GM12878 (cell line): ENCODE results near the gene MT1G. TPM values are rescaled to one million over a fixed set of nuclear protein-coding genes. Genes with fewer than 3 reads are reported as not detected.

Experiments
- ATAC-seq: fragments of 200-7000 bp; cut with Tn5 transposase; 3 replicates; pipeline ENCODE4 v1.9.1; 2020; ENCODE audit warnings: mild to moderate bottlenecking, moderate library complexity
- BruUV-seq: library from RNA; stranded (reverse); fragments of 400-500 nt; replicated peaks from 2 replicates; lab custom pipeline; 2021; lab: Mats Ljungman, UMichigan
- CTCF ChIA-PET: fragments of 300-600 bp; sonication (Branson Sonifier 250); formaldehyde crosslinking; extraction: SDS; loops from one replicate; lab custom pipeline; 2021; ENCODE audit warnings: inconsistent platforms; lab: Yijun Ruan, JAX
- POLR2A ChIA-PET: fragments of 350-600 bp; formaldehyde crosslinking; extraction: SDS; loops from one replicate; lab custom pipeline; 2021; ENCODE audit warnings: inconsistent platforms; lab: Charles Lee
- RAD21 ChIA-PET: fragments of 300-600 bp; sonication (Branson Sonifier 250); formaldehyde crosslinking; loops from one replicate; lab custom pipeline; 2023; ENCODE audit warnings: antibody characterized with exemption; ENCODE audit not compliant: unreplicated experiment; lab: Charles Lee
- SMC1A ChIA-PET: fragments of 300-600 bp; sonication (Branson Sonifier 250); formaldehyde crosslinking; loops from one replicate; lab custom pipeline; 2023; ENCODE audit not compliant: unreplicated experiment, uncharacterized antibody; lab: Charles Lee
- DNase-seq: peaks from one replicate; pipeline ENCODE4 v3.0.0-alpha.2; 2011; ENCODE audit warnings: low read depth, low spot score
- FAIRE-seq: peaks from 3 replicates; lab custom pipeline; 2011; peaks lifted over from hg19 to GRCh38; lab: Jason Lieb, UNC
- H2AFZ ChIP-seq: 2 replicates; pipeline ENCODE4 v1.6.0; 2011; ENCODE audit warnings: low read depth, low read length, control low read depth; ENCODE audit not compliant: control insufficient read depth
- H3K27ac ChIP-seq: 2 replicates; pipeline ENCODE4 v1.5.1; 2011; ENCODE audit warnings: control low read depth; ENCODE audit not compliant: control insufficient read depth, insufficient read depth
- H3K27me3 ChIP-seq, 2 experiments: replicated peaks in 1 of 2; 2 replicates each; pipeline versions ENCODE4 v1.6.0 to v1.6.1; 2011; ENCODE audit warnings: low read length in 1 of 2; ENCODE audit not compliant: control insufficient read depth in 2 of 2, insufficient read depth in 2 of 2
- H3K36me3 ChIP-seq, 2 experiments: 2 replicates each; pipeline ENCODE4 v1.5.1; 2011; ENCODE audit warnings: low read length in 1 of 2; ENCODE audit not compliant: control insufficient read depth in 2 of 2, insufficient read depth in 2 of 2
- H3K4me1 ChIP-seq: 2 replicates; pipeline ENCODE4 v1.6.1; 2011; ENCODE audit warnings: mild to moderate bottlenecking, low read length, moderate library complexity, mixed read lengths; ENCODE audit not compliant: control insufficient read depth, insufficient read depth
- H3K4me2 ChIP-seq: 2 replicates; pipeline ENCODE4 v1.6.0; 2011; ENCODE audit warnings: control low read depth; ENCODE audit not compliant: control insufficient read depth, insufficient read depth
- H3K4me3 ChIP-seq: fragments of 200-600 bp; sonication (generic); 2 replicates; pipeline ENCODE4 v1.5.1; 2016
- H3K79me2 ChIP-seq: 2 replicates; pipeline ENCODE4 v1.6.0; 2011; ENCODE audit warnings: low read length; ENCODE audit not compliant: control insufficient read depth, insufficient read depth
- H3K9ac ChIP-seq: 2 replicates; pipeline ENCODE4 v1.8.0; 2011; ENCODE audit warnings: low read length, control low read depth, mixed read lengths; ENCODE audit not compliant: control insufficient read depth, insufficient read depth
- H3K9me3 ChIP-seq: replicated peaks from 3 replicates; pipeline ENCODE4 v1.5.1; 2011; ENCODE audit warnings: mild to moderate bottlenecking, low read length; ENCODE audit not compliant: control insufficient read depth, insufficient read depth
- H4K20me1 ChIP-seq: 2 replicates; pipeline ENCODE4 v1.6.0; 2011; ENCODE audit not compliant: control insufficient read depth, insufficient read depth
- CHD2 ChIP-seq: IDR thresholded peaks from 2 replicates; pipeline ENCODE4 v1.6.1; 2011; ENCODE audit warnings: low read depth, low read length, improper control_type of control experiment, borderline replicate concordance
- CREB1 ChIP-seq: IDR thresholded peaks from 2 replicates; pipeline ENCODE4 v1.6.1; 2012; ENCODE audit warnings: low read depth, mild to moderate bottlenecking, inconsistent platforms
- DPF2 ChIP-seq: fragments of 450-650 bp; IDR thresholded peaks from 2 replicates; pipeline ENCODE4 v1.6.1; 2017; ENCODE audit warnings: mild to moderate bottlenecking
- ESRRA ChIP-seq: IDR thresholded peaks from 2 replicates; pipeline ENCODE4 v1.6.1; 2012; ENCODE audit warnings: mild to moderate bottlenecking, low read length, improper control_type of control experiment
- MTA2 ChIP-seq: fragments of 450-650 bp; IDR thresholded peaks from 2 replicates; pipeline ENCODE4 v1.6.1; 2016; ENCODE audit warnings: low read depth, mild to moderate bottlenecking, moderate library complexity
- WGBS: methylation state at CpG from one replicate; pipeline ENCODE4 v1.1.6; 2016; ENCODE audit warnings: low lambda C conversion rate; ENCODE audit not compliant: insufficient replicate concordance, insufficient coverage; ENCODE audit errors: missing lambda C conversion rate; 5-methylcytosine and 5-hydroxymethylcytosine counted together
- in situ Hi-C: fragments of 300-500 bp; cut with MboI; formaldehyde crosslinking; loops from 9 replicates; pipeline ENCODE4 v1.14.3; 2018; ENCODE audit warnings: mixed read lengths
- intact Hi-C: fragments of 100-400 bp; cut with micrococcal nuclease; formaldehyde crosslinking; loops from one replicate; pipeline ENCODE4 v1.14.2; 2022; ENCODE audit not compliant: unreplicated experiment
- polyA plus RNA-seq, 11 experiments: library from polyadenylated mRNA; depleted of rRNA in 4 of 11; unstranded in 6 of 11; stranded (reverse) in 5 of 11; fragments of >200 nt; fragmentation: Nextera tagmentation in 4 of 11; fragmentation: Illumina TruSeq in 1 of 11; extraction: Ambion mirVana in 4 of 11; extraction: Trizol in 1 of 11; gene quantifications; 1 replicate in 1 of 11; 2 replicates in 10 of 11; pipeline versions ENCODE4 v1.2.1 to v1.2.3, GENCODE V29; 2011 to 2016; ENCODE audit warnings: inconsistent platforms in 2 of 11, missing spikeins in 2 of 11, low read depth in 1 of 11
- total RNA-seq, 4 experiments: library from RNA; depleted of rRNA in 3 of 4; stranded (reverse); fragments of >200 nt in 3 of 4; fragmentation: Illumina TruSeq in 1 of 4; extraction: Trizol in 1 of 4; gene quantifications; 2 replicates each; pipeline versions ENCODE4 v1.2.1 to v1.2.3, GENCODE V29; 2013 to 2021
- TF ChIP-seq, protein P1 (sequence below): IDR thresholded peaks from 2 replicates; pipeline ENCODE4 v1.6.1; 2012; ENCODE audit warnings: mild to moderate bottlenecking, low read depth, low read length

MT1G gene
- total and polyA plus RNA-seq, 10 of the 15 experiments (the other 5 are each of a cell fraction or from before 2014, with no cell fraction given), result 1.2 to 9.1 (median 4.6) TPM

DNA sequence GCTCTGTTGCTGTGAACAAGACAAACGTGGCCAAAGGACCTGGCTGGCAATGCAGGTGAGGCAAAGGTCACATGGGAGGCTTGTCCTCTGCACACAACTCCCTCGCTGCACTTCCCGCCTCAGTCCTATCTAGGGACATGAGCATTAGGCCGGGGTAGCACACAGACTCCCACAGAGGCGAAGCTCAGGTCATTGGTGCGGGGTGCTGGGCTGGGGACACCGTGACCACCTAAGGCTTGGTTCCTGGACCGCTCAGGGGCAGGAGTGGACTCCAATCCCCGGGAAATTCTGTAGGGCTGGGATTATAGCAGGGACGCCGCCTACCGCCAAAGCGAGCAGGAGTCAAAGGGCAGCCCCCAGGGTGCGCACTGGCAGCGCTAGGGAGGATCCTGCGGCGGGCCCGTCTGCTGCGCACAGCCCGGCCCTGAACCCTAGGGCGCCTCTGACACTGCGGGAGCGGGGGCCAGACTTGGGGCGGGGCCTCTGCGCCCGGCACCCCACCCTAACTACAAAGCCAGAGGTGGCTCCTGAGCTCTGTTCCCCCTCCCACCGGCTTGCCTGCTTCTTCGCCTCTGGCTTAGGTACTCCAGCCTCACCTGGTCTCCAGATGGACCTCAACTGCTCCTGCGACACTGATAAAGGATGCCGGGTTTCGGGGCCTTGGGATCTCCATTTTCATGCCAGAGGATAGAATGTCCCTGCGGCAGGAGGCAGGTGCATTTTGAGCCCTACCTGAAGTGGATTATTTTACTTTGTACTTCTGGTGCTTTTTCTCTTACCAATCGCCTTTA, 20.0 kb downstream of the MT1G start:
- Histone ChIP-seq H3K27ac (no peak overlapping the region), H3K27me3 (peaks cover 10 to 25% of the 10 kb centered on the region in 2 experiments), H3K36me3 (no peaks in the 10 kb centered on the region), H3K4me2 (no peak overlapping the region), H3K4me3 (no peak overlapping the region), H3K9ac (no peak overlapping the region), H4K20me1 (no peaks in the 10 kb centered on the region), H2AFZ (no peak overlapping the region), H3K79me2 (no peaks in the 10 kb centered on the region), H3K4me1 (no peaks in the 10 kb centered on the region), H3K9me3 (no peaks in the 10 kb centered on the region)
- no TSS peak for BruUV-seq
- SMC1A ChIA-PET, result no interaction called here
- POLR2A ChIA-PET, result no interaction called here
- TF ChIP-seq MTA2 (no peak), DPF2 (no peak), ESRRA (no peak)
- FAIRE-seq (no peak), ATAC-seq (no peak), DNase-seq (no peak)
- intact Hi-C loops, result no loop called here
- in situ Hi-C loops, result no loop called here
- RAD21 ChIA-PET, result interaction anchor here (1.0 kb wide), 1 partner anchor 54 kb away, joined by 4 read pairs; no protein-coding TSS in a partner anchor
- WGBS, result 37% methylated on average over 33 of the region's 33 CpGs
- CTCF ChIA-PET, result interaction anchor here (1.6 kb wide), 1 partner anchor 54 kb away, joined by 4 read pairs; no protein-coding TSS in a partner anchor

DNA sequence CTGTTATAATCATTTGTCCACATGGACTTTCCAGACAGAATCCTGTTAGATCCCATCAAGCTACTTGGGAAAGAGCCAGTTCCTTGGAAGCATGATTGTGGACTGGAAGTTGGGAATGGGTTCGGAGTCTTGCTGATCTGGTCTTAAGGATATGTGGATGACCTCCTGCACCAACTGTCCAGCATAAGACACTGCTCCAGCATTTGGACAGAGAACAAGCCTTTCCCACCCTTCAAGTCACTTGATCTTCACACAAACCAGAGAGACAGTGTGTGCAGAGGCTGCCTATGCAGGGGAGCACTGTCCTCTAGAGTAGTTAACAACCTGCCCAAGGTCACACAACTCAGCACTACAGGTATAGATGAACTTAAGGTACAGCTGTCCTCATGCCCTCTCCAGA, 22.0 kb downstream of the MT1G start:
- no peak for TF ChIP-seq CHD2
- TF ChIP-seq CREB1, result no peak
- TF ChIP-seq, protein P1, sequence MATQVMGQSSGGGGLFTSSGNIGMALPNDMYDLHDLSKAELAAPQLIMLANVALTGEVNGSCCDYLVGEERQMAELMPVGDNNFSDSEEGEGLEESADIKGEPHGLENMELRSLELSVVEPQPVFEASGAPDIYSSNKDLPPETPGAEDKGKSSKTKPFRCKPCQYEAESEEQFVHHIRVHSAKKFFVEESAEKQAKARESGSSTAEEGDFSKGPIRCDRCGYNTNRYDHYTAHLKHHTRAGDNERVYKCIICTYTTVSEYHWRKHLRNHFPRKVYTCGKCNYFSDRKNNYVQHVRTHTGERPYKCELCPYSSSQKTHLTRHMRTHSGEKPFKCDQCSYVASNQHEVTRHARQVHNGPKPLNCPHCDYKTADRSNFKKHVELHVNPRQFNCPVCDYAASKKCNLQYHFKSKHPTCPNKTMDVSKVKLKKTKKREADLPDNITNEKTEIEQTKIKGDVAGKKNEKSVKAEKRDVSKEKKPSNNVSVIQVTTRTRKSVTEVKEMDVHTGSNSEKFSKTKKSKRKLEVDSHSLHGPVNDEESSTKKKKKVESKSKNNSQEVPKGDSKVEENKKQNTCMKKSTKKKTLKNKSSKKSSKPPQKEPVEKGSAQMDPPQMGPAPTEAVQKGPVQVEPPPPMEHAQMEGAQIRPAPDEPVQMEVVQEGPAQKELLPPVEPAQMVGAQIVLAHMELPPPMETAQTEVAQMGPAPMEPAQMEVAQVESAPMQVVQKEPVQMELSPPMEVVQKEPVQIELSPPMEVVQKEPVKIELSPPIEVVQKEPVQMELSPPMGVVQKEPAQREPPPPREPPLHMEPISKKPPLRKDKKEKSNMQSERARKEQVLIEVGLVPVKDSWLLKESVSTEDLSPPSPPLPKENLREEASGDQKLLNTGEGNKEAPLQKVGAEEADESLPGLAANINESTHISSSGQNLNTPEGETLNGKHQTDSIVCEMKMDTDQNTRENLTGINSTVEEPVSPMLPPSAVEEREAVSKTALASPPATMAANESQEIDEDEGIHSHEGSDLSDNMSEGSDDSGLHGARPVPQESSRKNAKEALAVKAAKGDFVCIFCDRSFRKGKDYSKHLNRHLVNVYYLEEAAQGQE, result peak; percentile 20; the same call in 1 of the 2 replicates
- POLR2A ChIA-PET, result no interaction called here
- RAD21 ChIA-PET, result no interaction called here
- no peak overlapping the region for H3K4me3 ChIP-seq
- H3K36me3 ChIP-seq, result no peaks in the 10 kb centered on the region
- H3K4me1 ChIP-seq, result no peaks in the 10 kb centered on the region
- in situ Hi-C loops, result no loop called here
- peaks cover 5 to 25% of the 10 kb centered on the region in 2 experiments; a peak in 3 of 4 replicates for H3K27me3 ChIP-seq
- no peak for DNase-seq
- no peak overlapping the region for H3K27ac ChIP-seq
- H3K4me2 ChIP-seq, result no peak overlapping the region
- no peak overlapping the region for H2AFZ ChIP-seq
- no peak for ATAC-seq
- intact Hi-C loops, result no loop called here
- H3K9me3 ChIP-seq, result no peaks in the 10 kb centered on the region
- WGBS, result 8% methylated on average over 1 of the region's 1 CpG
- FAIRE-seq, result no peak
- H3K79me2 ChIP-seq, result no peaks in the 10 kb centered on the region
- SMC1A ChIA-PET, result interaction anchor here (0.9 kb wide), 1 partner anchor 44 kb away, joined by 3 read pairs; no protein-coding TSS in a partner anchor
- BruUV-seq, result no TSS peak
- CTCF ChIA-PET, result no interaction called here
- H3K9ac ChIP-seq, result no peak overlapping the region
- no peaks in the 10 kb centered on the region for H4K20me1 ChIP-seq
